ENCODE results near the gene SOBP.

SOBP gene

GRCh38 chr6:107637316-107638315, 147.7 kb downstream of the SOBP start:
- TF ChIP-seq CTCF (conservative IDR thresholded peaks at IDR 0.05; ENCODE audit: low read depth), result no peak
- H3K27ac ChIP-seq, result no peak overlapping the region
- POLR2A ChIA-PET (ENCODE audit: low non-redundant PET), result no interaction called here
- DNase-seq (ENCODE audit: low spot score), result no peak
- CTCF ChIA-PET, result no interaction called here

- DNase-seq (ENCODE audit: low spot score), result no peak
- no peak for TF ChIP-seq CTCF (conservative IDR thresholded peaks at IDR 0.05; ENCODE audit: low read depth)
- ChIA-PET CTCF (interaction anchor here (0.6 kb wide), 1 partner anchor 37 kb away, joined by 3 read pairs; no protein-coding TSS in a partner anchor), POLR2A (ENCODE audit: low non-redundant PET) (no interaction called here)
- H3K27ac ChIP-seq, result no peak overlapping the region
Observed at GRCh38 chr6:107638493-107638892, 148.6 kb downstream of the SOBP start.

- TF ChIP-seq CTCF (conservative IDR thresholded peaks at IDR 0.05; ENCODE audit: low read depth), result no peak
- ChIA-PET CTCF (interaction anchor here (0.6 kb wide), 1 partner anchor 642 kb away, joined by 3 read pairs; no protein-coding TSS in a partner anchor), POLR2A (ENCODE audit: low non-redundant PET) (no interaction called here)
- no peak overlapping the region for H3K27ac ChIP-seq
- DNase-seq (ENCODE audit: low spot score), result no peak
Observed at GRCh38 chr6:107639511-107639910, 149.6 kb downstream of the SOBP start.

GRCh38 chr6:107641071-107641470, 151.2 kb downstream of the SOBP start:
- ChIA-PET CTCF (interaction anchor here (0.6 to 0.9 kb wide), 2 partner anchors 17 to 206 kb away, joined by 3 to 5 read pairs; no protein-coding TSS in a partner anchor), POLR2A (ENCODE audit: low non-redundant PET) (no interaction called here)

GRCh38 chr6:107641500-107641941, 151.6 kb downstream of the SOBP start:
- ChIA-PET POLR2A (ENCODE audit: low non-redundant PET) (no interaction called here), CTCF (interaction anchor here (0.6 to 0.9 kb wide), 2 partner anchors 16 to 207 kb away, joined by 3 to 5 read pairs; no protein-coding TSS in a partner anchor)
- no peak for TF ChIP-seq CTCF (conservative IDR thresholded peaks at IDR 0.05; ENCODE audit: low read depth)
- H3K27ac ChIP-seq, result no peak overlapping the region
- no peak for DNase-seq (ENCODE audit: low spot score)

More at GRCh38 chr6:107641071-107641470, 151.2 kb downstream of the SOBP start:
- DNase-seq (ENCODE audit: low spot score), result no peak
- no peak for TF ChIP-seq CTCF (conservative IDR thresholded peaks at IDR 0.05; ENCODE audit: low read depth)
- H3K27ac ChIP-seq, result no peak overlapping the region

DNA sequence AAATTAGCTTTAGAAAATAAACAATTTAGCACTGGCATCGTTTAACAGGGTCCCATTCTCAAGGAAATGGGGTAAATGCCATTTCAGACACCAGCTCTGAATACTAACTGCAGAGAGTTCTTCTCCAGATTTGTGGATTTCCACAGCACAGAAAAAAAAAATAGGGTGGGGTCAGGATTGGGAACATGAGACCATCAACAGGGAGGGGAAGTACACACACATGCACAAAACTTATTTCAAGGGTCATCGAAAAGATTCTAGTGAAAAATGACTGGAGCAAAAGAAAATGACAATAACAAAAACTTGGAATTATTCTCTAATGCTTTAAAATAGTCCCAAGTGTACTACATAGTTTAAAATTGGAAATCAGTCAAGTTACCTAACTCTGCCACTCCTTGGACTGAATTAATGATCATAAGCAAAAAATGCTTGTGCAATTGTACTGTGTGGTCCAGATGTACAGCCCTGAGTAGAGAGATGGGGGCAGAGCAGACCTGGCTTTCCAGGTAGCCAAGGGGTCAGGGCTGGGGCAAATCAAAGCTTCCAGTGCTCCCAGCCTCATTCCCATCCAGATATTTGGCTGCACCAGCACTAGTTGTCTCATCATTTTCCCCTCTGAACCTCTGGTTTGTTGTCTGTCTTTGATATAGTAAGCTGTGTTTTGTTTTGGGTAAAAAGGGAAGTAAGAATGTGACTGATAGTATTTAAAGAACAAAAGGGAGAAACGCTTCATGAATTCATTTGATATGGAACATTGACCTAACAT, 152.4 kb downstream of the SOBP start:
- CTCF ChIA-PET, result no interaction called here
- POLR2A ChIA-PET (ENCODE audit: low non-redundant PET), result no interaction called here

More for the DNA sequence above, 152.4 kb downstream of the SOBP start:
- no peak for TF ChIP-seq CTCF (conservative IDR thresholded peaks at IDR 0.05; ENCODE audit: low read depth)
- no peak overlapping the region for H3K27ac ChIP-seq
- DNase-seq (ENCODE audit: low spot score), result no peak
